NB4 (cell line): Measurements from ENCODE around the gene RAP1GAP2.

Experiments used
- CTCF ChIP-seq: IDR thresholded peaks from one replicate; pipeline ENCODE4 v1.5.1; 2012; ENCODE audit warnings: low read depth, low read length
- MYC ChIP-seq: IDR thresholded peaks from 2 replicates; pipeline ENCODE4 v1.6.1; 2011; ENCODE audit warnings: low read depth, low read length
- POLR2A ChIP-seq: IDR thresholded peaks from 2 replicates; pipeline ENCODE4 v1.6.1; 2011; ENCODE audit warnings: mild to moderate bottlenecking; ENCODE audit not compliant: insufficient read length; ENCODE audit errors: extremely low read depth

GRCh38 chr17:2948721-2949468 is 152.7 kb downstream of the RAP1GAP2 start:
- TF ChIP-seq CTCF = no peak
- TF ChIP-seq POLR2A = no peak
- no peak for TF ChIP-seq MYC
